GM12873 (cell line): ENCODE results near the gene PARN.

Source experiments
- TF ChIP-seq, protein P1 (sequence below): IDR thresholded peaks from 2 replicates; pipeline ENCODE4 v1.5.1; 2012; ENCODE audit warnings: low read depth, mild to moderate bottlenecking, moderate library complexity, low read length, control low read depth; ENCODE audit not compliant: insufficient read depth; ENCODE audit errors: missing control alignments

Gene PARN

GRCh38 chr16:14576532-14576931, 53.5 kb downstream of the PARN start:
- TF ChIP-seq, protein P1, sequence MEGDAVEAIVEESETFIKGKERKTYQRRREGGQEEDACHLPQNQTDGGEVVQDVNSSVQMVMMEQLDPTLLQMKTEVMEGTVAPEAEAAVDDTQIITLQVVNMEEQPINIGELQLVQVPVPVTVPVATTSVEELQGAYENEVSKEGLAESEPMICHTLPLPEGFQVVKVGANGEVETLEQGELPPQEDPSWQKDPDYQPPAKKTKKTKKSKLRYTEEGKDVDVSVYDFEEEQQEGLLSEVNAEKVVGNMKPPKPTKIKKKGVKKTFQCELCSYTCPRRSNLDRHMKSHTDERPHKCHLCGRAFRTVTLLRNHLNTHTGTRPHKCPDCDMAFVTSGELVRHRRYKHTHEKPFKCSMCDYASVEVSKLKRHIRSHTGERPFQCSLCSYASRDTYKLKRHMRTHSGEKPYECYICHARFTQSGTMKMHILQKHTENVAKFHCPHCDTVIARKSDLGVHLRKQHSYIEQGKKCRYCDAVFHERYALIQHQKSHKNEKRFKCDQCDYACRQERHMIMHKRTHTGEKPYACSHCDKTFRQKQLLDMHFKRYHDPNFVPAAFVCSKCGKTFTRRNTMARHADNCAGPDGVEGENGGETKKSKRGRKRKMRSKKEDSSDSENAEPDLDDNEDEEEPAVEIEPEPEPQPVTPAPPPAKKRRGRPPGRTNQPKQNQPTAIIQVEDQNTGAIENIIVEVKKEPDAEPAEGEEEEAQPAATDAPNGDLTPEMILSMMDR = no peak

GRCh38 chr16:14576069-14576468, 54.0 kb downstream of the PARN start:
- TF ChIP-seq, protein P1 = no peak

GRCh38 chr16:14572535-14572934, 57.5 kb downstream of the PARN start:
- TF ChIP-seq, protein P1 = no peak

DNA sequence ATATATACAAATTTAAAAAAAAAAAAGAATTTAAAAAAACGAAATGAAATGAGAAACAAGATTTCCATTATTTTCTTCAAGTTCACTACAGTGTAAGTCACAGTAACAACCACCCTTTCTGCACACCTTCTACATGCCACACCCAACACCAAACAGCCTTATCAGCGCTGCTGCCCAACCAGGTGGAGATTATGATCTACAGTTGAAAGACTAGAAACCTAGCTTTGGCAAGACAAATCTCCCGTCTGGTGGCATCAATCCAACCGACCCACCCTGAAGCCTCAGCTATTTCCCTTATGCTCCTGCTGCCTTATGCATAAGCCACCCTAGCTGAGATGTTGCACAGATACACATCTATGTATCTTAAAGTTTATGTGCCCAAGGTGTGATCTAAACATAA, 60.8 kb downstream of the PARN start:
- TF ChIP-seq, protein P1 = no peak

- TF ChIP-seq, protein P1 = no peak
Measured at GRCh38 chr16:14566599-14566998, 63.5 kb downstream of the PARN start.

DNA sequence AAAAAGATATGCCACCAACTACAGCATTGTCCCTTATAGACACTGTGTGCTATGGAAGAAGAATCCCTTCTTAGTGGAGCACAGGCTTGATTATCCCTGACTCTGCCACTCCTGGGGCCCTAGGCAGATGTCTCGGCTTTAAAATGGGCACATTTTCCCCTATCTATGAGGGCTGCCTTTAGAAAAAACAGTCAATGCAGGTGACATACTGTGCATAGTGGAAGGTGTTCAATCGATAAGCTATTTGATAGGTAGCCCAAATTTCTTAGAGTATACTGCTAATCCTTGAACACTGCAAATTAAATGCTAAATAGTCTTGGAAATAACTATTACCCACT, 64.4 kb downstream of the PARN start:
- TF ChIP-seq, protein P1 = no peak

GRCh38 chr16:14564861-14565687, 65.0 kb downstream of the PARN start:
- TF ChIP-seq, protein P1 = no peak
